Dedifferentiated amniotic fluid mesenchymal stem cell (primary cell): ENCODE measurements around the gene CMKLR1.

Experiments used
- DNase-seq: peaks from one replicate; pipeline ENCODE4 v3.0.0-alpha.2; 2016; ENCODE audit errors: extremely low spot score

CMKLR1 gene

DNA sequence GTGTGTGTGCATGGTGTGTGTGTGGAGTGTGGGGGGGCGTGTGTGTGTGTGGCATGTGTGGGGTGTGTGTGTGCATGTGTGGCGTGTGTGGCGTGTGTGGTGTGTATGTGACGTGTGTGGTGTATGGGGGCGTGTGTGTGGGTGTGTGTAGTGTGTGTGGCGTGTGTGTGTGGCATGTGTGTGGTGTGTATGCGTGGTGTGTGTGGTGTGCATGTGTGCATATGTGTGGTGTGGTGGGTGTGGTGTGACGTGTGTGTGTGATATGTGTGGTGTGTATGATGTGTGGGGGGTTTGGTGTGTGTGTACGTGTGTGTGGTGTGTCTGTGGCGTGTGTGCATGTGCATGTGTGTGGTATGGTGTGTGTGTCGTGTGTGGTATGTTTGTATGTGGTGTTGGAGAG is 24.1 kb upstream of the CMKLR1 start:
- no peak for DNase-seq

DNA sequence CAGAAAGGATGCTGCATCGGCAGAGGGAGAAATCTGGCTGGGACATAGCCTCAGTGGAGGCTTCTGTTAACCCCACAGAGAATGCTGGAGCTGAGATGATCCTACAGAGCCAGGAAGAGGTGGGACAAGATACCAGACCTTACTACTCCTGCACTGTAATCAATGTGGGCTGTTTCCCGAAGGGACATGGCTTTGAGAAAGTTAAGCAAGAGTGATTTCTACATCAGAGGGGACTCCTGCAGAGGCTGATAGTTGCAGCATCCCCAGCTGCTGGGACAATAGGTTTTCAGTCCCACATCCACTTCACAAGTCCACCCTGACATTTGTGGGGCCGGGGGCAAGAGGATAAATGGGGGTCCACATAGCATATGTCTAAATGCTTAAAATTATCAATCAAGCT is 22.5 kb upstream of the CMKLR1 start:
- no peak for DNase-seq

DNA sequence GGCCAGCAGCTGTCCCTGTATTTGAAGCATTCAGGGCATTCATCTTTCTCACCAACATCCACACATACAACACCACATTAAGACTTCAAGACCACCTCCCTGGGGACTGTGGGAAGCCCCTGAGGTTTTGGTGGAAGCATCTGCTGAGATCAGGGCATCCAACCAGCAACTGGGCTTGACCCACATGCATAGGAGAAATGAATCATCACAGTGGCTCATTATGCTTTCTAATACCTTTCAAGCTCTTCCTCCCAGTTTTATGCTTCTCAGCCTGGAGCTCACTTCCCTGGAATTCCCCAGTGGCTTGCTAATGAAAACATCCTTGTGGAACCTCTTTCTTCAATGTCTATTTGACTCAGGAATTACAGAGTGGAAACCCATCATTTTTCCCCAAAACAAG is 21.4 kb upstream of the CMKLR1 start:
- peak; percentile 22 for DNase-seq

DNA sequence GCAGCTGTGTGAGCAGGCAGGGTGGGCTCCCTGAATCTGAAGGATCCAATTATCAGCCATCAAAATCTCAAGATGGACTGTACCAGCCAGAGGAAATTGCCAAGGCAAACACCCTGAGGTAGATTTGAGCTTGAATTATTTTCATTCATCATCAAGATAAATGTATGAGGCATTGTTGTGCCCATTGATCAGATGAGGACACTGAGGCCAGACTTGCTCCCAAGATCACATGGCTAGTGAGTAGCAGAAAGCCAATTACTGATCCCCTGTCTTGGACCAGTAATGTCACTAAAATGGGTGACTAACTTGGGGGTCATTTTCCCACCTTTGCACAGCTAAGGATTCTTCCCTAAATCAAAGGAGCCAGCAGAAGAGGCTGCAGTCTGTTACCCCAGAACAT is 20.9 kb upstream of the CMKLR1 start:
- DNase-seq = no peak

DNA sequence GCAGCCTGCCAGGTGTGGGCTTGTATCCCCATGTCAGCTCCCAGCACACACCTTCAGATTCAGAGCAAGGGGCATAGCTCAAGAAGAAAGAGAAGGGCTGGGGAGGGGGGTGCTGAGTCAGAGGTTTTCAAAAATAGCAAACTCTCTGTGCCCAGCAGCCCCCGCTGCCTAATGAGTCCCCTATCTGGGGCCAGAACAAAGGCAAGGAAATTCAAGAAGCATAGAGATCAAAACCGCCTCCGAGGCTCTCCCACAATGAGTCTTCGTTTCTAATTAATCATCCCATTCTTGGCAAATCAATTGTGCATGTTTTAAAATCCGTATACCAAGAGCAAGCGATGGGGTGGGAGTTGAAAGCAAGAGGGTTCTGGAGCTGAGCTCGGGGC is 19.5 kb upstream of the CMKLR1 start:
- DNase-seq = no peak

DNA sequence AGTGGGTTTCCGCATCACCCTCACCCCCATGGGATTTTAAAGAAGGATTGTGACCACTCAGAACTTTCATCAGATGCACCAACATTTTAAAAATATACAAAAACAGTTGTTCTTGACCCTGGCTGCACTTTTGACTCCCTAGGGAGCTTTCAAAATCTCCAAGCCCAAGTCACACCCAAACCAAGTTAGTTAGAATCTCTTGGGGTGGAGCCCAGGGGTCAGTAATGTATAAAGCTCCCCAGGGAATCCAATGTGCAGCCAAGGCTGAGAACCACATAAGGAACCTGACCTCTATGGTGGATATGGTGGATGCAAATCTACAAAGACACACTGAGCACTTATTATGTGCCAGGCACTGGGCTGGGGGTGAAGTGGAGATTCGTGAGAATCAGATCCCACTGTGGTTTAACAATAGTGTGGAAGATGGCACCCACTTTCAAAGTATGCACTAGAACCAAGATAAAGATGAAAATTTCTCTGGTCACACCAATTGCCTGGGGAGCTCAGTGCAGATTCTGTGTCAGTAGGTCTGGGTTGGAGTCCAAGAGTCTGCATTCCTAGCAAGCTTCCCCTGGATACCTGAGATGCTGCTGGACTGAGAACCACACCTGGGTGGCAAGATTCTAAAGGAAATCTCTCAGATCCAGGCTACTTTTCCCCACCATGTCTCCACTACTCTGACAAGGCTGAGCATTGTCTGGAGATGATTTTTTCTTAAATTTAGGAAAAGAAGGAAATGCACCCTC is 18.9 kb upstream of the CMKLR1 start:
- no peak for DNase-seq

DNA sequence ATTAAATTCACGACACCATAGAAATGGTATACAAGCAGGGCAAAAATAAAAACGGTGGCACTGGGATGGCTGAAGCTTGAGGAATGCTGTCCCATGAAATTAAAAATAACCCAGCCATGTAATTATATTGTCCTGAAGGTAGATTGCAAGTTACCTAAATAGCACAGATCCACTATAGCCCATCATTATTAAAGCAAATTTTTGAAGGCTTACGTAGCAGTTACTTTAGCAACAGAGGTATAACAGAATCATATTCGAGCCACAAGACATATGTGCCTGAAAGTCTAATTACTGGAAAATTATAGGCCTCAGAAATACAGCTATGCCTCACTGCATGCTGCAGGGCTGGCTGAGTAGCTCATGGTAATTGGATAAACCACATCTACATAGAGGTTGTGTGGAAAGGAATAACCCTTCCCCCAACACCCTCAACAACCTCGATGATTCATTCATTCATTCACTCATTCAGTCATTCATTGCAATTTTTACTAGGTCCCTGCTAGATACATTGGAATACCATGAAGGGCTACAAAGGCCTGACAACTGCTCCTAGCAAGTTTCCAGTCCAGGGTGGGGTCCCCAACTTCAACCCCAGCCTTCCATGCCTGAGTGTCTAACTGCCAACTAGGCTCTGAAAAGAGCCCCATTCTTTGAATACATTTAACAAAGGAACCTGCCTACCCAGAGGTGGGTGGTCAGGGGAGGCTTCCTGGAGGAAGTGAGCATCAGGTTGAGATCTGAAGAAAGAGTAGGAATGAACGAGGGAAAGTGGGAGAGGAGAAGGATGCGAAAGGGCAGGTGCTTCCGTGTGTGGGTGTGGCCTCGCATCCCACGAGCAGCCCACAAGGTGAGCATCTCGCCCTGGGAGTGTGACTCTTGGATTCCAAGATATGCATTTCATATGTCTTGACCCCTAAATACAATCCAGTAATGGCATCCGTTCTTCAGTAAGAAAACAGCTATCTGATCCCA is 18.0 kb upstream of the CMKLR1 start:
- no peak for DNase-seq

DNA sequence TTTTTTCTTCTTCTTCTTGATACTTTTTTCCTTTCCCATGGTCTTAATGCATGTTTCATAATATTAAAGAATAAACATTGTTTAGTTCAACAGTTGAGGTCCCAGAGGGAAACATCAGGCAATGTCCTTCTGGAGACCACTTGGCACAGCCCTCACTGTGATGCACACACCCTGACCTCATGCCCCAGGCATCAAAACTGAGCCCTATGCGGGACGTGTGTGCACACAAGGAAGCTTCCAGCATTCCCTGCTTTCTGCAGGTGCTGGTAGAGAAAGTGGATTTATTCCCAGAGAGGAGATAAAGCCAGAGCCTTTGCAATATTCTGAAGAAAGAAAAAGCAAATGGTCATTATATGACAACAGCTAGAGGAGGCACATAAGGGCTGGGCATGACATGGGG is 16.0 kb upstream of the CMKLR1 start:
- no peak for DNase-seq

DNA sequence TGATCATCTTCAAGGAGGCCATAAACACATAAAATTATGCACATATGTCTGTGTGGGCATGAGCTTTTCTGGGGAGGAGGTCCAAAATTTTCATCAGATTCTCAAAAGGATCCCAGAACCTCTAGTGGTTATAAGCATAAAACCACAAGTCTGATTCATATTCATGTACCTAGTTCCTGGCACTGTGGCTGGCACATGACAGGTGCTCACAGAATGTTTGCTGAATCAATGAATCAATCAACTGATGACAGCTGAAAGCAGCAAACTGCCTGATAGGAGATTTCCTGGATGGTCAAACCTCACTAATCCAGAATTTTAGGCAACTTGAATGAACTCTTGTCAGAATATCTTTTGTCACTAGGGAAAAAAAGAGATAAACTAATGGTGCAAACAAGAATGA is 13.5 kb upstream of the CMKLR1 start:
- no peak for DNase-seq

DNA sequence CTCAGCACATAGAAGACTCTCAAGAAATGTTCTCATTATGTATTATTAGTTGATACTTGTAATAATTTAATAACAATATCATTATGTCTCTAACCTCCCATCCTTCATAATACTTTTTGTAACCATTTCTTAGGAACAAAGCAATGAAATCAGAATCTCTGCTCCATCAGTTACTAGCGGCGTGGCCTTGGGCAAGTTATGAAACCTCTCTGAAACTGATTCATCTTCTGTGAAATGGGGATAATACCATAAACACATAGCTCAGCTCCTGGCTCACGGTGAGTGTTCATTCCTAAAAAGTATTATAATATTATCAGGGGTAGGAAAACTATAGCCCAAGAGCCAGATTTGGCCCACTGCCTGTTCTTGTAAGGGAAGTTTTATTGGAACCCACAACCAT is 11.4 kb upstream of the CMKLR1 start:
- no peak for DNase-seq

DNA sequence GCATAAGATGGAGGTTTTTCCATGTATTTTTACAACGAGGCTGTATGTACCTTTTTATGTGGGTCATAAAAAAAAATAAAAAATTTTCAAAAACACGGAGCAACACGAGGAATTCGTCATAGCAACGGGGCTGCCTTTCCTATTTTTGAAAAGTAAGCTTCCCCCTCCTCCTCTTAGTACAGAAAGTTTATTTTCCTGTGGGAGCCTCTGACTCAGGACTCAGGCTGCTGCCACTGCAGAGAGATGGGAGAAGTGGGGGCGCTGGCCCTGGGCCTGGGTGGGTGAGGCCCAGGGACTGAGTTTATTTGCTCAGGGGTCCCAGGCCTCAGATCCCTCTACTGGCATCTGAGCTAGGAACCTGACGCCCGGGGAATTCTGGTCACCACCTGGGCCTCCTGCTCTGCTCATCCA is 10.2 kb upstream of the CMKLR1 start:
- peak; percentile 31 for DNase-seq

DNA sequence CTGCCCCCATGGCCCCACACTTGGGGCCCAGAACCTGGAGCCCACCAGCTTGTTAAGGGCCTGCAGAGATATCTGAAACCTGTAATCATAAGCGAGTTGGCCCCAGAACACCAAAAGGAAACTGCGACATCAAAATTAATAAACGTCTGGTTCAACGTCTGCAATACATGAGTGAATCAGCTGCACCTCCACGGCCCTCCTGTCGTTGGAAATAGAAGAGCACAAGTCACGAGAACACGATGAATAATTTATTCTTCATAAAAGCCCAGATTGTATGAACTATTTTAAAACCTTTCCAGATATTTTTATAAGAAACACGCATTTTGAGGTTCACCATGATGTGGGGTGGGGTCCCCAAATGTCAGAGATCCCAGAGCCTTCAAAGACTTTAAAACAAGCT is 9.7 kb upstream of the CMKLR1 start:
- no peak for DNase-seq

DNA sequence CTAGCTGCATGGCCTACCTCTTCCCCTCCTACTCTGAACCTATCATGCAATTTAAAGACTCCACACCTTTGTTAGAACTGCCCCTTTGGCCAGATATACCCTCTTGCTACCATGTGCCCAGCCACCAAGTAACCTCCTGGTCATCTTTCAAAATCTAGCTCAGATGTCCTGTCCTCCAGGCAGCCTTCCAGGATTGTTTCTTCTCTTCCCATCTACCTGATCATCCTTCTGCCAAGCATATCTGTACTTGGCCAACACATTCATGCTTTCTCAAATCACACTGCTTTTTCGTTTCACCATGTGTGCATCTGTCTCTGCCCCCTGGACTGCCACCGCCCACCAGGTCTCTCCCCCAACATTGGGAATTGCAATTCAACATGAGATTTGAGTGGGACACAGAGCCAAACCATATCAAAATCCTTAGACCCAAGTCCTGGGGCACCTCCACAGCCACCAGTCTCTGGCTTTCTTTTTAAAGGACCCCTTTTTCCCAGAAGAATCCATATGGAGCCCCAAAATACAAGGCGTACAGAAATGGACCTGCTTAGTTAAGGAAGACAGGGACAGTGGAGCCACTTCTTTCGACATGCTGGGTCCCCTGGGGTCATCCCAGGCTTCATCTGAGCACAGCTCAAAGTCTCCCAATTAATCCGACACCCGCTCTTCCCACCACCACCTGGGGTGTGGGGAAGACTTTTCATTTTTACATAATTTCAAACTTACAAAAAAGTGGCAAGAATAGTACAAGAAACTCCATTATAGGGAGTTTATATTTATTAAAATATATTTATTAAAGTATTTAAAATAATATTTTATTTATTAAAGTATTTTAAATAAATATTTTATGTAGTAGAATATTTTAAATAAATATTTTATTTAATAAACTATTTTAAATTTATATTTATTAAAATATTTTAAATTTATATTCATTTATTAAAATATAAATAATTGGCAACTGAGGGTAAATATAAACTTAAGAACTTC is 7.9 kb upstream of the CMKLR1 start:
- DNase-seq = no peak

DNA sequence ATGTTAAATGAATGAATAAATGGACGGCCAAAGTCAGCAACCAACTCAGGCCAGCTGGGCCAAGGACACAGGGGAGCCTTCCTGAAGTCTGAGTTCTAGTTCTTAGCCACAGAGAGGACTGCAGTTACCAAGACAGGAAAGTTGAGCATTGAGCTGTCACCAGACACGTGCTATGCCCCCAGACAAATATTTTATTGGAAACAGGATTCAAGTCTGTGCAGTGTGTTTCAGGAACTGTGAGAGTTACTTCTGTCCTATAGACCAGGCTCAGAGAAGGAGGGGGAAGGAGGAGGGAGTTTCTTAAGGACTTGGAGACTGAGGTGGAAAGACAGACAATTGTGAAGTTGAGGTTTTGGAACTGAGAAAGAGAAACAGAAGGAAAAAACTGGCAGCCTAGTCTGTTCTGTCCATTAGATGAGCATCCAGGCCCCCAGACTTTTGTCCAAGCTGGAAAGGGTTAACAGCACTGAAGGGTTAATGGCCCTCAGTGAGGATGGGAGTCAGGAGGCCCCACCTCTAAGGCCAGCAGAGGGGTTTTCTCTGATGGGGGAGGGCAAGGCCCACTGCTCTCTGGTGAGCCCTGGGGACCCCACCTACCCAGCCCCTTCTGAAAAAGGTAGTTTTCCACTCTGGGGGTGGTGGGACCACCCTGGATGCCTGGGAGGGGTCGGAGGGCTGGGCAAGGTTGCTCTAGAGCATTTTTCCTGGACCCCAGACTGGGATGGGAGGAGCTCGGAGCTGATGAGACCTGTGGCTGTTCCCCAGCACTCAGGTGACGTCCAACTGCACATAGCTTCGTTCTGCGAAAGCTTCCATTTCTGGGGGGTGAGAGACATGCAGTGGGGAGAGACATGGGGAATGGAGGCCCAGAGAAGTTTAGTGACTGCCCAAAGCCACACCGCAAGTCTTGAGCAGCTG is 6.9 kb upstream of the CMKLR1 start:
- DNase-seq = no peak

DNA sequence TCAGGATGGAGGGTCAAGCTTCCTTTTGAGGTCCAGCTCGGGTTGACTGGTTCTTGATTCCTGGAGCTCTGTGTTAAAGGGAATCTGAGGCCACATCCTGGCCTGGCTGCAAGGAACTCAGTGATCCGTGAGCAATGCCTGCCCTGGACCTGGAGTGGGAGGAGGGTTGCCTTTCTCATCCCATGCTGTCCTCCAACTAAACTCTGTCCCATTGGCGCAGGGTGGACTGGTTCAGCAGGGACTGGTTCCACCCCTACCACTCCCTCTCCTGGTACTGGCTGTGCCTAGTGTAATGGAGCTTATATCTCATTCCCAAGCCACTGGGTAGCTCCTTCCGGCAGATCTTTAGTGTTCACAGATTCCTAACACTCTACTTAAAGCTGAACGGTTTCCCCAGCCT is 3.9 kb upstream of the CMKLR1 start:
- peak; percentile 49 for DNase-seq

DNA sequence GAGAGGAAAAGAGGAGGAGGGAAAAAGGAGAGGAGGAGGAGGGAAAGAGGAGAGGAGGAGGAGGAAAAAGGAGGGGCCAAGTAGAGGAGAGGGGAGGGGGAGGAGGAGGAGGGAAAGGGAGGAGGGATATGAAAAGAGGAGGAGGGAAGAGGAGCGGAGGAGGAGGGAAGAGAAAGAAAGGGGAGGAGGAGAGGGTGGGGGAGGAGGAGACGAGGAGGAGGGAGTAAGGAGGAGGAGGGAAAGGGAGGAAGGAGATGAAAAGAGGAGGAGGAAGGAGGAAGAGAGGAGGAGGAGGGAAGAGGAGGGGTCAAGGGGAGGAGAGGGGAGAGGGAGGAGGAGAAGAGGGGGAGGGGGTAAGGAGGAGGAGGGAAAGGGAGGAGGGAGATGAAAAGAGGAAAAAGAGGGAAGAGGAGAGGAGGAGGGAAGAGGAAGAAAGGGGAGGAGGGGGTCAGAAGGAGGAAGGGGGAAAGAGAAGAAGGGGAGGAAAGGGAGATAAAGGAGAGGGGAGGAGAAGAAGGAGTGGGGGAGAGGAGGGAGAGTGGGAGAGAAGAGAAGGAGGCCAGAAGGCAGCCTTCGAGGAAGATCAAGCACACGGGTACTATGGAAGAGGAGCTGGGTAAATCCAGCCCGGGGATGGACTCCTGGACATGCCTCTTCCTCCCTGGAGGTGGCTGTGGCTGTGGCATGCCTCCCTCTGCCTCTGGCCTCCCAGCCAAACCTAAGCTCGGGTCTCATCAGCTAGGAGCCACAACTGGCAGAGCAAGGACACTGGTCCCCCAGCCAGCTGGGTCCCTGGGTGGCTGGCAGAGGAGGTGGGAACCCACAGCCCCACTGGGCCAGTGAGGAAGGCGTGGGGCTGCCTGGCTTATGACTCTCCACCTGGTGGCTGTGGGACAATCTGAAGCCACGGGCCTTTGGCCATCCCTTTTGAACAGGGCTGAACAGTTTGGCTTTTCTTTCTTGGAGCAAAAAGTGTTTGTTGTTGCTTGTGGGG is 3.0 kb upstream of the CMKLR1 start:
- no peak for DNase-seq

DNA sequence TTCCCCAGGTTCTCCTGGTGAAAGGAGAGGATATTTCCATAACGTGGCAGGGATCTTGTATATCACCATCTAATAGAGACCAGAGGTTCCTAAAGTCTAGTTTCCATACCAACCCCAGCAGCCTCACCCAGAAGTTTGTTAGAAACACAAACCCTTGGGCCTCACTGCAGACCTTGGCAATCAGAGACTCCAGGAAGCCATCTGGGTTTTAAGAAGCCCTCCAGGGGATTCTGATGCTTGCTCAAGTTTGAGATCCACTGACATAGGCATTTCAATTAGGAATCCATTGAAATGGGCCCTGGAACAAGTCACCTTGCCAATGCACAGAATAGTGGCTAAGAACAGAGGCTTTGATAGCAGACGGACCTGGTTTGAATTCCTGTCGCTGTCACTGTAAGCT is 2.2 kb upstream of the CMKLR1 start:
- DNase-seq = no peak

DNA sequence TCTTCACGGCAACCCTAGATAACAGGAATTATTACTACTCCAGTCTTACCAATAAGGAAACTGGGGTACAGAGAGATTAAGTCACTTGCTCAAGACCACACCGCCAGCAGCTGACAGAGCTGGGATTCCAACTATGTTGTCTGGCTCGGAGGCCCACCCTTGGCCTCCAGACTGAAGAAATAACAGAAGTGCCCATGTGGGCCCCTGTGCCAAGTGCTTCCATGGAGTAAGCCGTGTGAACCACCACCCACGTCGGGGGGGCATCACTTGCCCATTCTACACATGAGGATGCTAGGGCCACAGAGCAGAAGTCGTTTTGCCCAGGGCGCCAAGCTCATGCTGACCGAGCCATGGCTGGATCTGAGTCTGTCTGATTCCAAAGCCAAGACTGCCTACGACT is 926 bp upstream of the CMKLR1 start:
- DNase-seq = no peak
